Measurements from ENCODE around the gene SLC17A8. TPM values are rescaled to one million over a fixed set of nuclear protein-coding genes. Genes with fewer than 3 reads are reported as not detected.

SLC17A8 gene
- total and polyA plus RNA-seq, 2 donors (not counting 1 experiment from before 2014, with no cell fraction given), result not detected

- Histone ChIP-seq H3K36me3 (ENCODE audit: control insufficient read depth, insufficient read depth, low read length) (no peaks in the 10 kb centered on the region), H3K27ac (ENCODE audit: insufficient read depth, low read length) (no peak overlapping the region), H3K9ac (ENCODE audit: insufficient read depth, low read length) (no peak overlapping the region), H3K4me3 (replicated peaks in 1 of 4; ENCODE audit: control extremely low read depth in 1 of 4, insufficient read depth in 1 of 4, low read depth in 3 of 4, low read length in 4 of 4) (no peak overlapping the region), H4K20me1 (ENCODE audit: control insufficient read depth, extremely low read depth, insufficient read depth, low read length) (no peaks in the 10 kb centered on the region), H3K79me2 (ENCODE audit: control insufficient read depth, insufficient read depth, low read length) (no peaks in the 10 kb centered on the region), H3K4me2 (ENCODE audit: extremely low read depth, insufficient read depth, low read length) (no peak overlapping the region), H3K9me3 (ENCODE audit: control insufficient read depth, insufficient read depth, low read depth, low read length) (no peaks in the 10 kb centered on the region), H2AFZ (ENCODE audit: low read length) (no peak overlapping the region), H3K4me1 (ENCODE audit: control insufficient read depth, extremely low read depth, insufficient read depth, low read length) (no peaks in the 10 kb centered on the region), H3K27me3 (ENCODE audit: control insufficient read depth, insufficient read depth, low read length) (peaks cover 4% of the 10 kb centered on the region)
- no peak for TF ChIP-seq EZH2 (IDR thresholded peaks at IDR 0.05; ENCODE audit: low read length, missing control alignments)
- TF ChIP-seq CTCF (conservative IDR thresholded peaks at IDR 0.05 in 1 of 2, IDR thresholded peaks at IDR 0.05 in 1 of 2; ENCODE audit: low read depth in 1 of 2, low read length in 2 of 2), result no peak
- DNase-seq (ENCODE audit: low read depth in 2 of 2), result no peak
These were observed 2.4 kb downstream of the SLC17A8 start for GRCh38 chr12:100359248-100359647.

GRCh38 chr12:100359822-100360221 is 2.9 kb downstream of the SLC17A8 start:
- H3K27ac ChIP-seq (ENCODE audit: insufficient read depth, low read length), result no peak overlapping the region
- no peaks in the 10 kb centered on the region for H3K9me3 ChIP-seq (ENCODE audit: control insufficient read depth, insufficient read depth, low read depth, low read length)
- DNase-seq (ENCODE audit: low read depth in 2 of 2), result peak in 1 of 2 donors; percentile 56
- peaks cover 4% of the 10 kb centered on the region for H3K27me3 ChIP-seq (ENCODE audit: control insufficient read depth, insufficient read depth, low read length)
- H3K4me2 ChIP-seq (ENCODE audit: extremely low read depth, insufficient read depth, low read length), result no peak overlapping the region
- no peaks in the 10 kb centered on the region for H3K79me2 ChIP-seq (ENCODE audit: control insufficient read depth, insufficient read depth, low read length)
- H2AFZ ChIP-seq (ENCODE audit: low read length), result no peak overlapping the region
- TF ChIP-seq CTCF (conservative IDR thresholded peaks at IDR 0.05 in 1 of 2, IDR thresholded peaks at IDR 0.05 in 1 of 2; ENCODE audit: low read depth in 1 of 2, low read length in 2 of 2), result no peak
- no peak for TF ChIP-seq EZH2 (IDR thresholded peaks at IDR 0.05; ENCODE audit: low read length, missing control alignments)
- no peak overlapping the region for H3K9ac ChIP-seq (ENCODE audit: insufficient read depth, low read length)
- no peaks in the 10 kb centered on the region for H3K4me1 ChIP-seq (ENCODE audit: control insufficient read depth, extremely low read depth, insufficient read depth, low read length)
- no peak overlapping the region for H3K4me3 ChIP-seq (replicated peaks in 1 of 4; ENCODE audit: control extremely low read depth in 1 of 4, insufficient read depth in 1 of 4, low read depth in 3 of 4, low read length in 4 of 4)
- no peaks in the 10 kb centered on the region for H4K20me1 ChIP-seq (ENCODE audit: control insufficient read depth, extremely low read depth, insufficient read depth, low read length)
- no peaks in the 10 kb centered on the region for H3K36me3 ChIP-seq (ENCODE audit: control insufficient read depth, insufficient read depth, low read length)

GRCh38 chr12:100360450-100360849 is 3.6 kb downstream of the SLC17A8 start:
- no peak overlapping the region for H3K4me3 ChIP-seq (replicated peaks in 1 of 4; ENCODE audit: control extremely low read depth in 1 of 4, insufficient read depth in 1 of 4, low read depth in 3 of 4, low read length in 4 of 4)
- no peaks in the 10 kb centered on the region for H3K9me3 ChIP-seq (ENCODE audit: control insufficient read depth, insufficient read depth, low read depth, low read length)
- TF ChIP-seq EZH2 (IDR thresholded peaks at IDR 0.05; ENCODE audit: low read length, missing control alignments) (no peak), CTCF (conservative IDR thresholded peaks at IDR 0.05 in 1 of 2, IDR thresholded peaks at IDR 0.05 in 1 of 2; ENCODE audit: low read depth in 1 of 2, low read length in 2 of 2) (no peak)
- no peaks in the 10 kb centered on the region for H3K36me3 ChIP-seq (ENCODE audit: control insufficient read depth, insufficient read depth, low read length)
- H3K4me1 ChIP-seq (ENCODE audit: control insufficient read depth, extremely low read depth, insufficient read depth, low read length), result no peaks in the 10 kb centered on the region
- no peak overlapping the region for H3K9ac ChIP-seq (ENCODE audit: insufficient read depth, low read length)
- H3K27ac ChIP-seq (ENCODE audit: insufficient read depth, low read length), result no peak overlapping the region
- H4K20me1 ChIP-seq (ENCODE audit: control insufficient read depth, extremely low read depth, insufficient read depth, low read length), result no peaks in the 10 kb centered on the region
- H3K4me2 ChIP-seq (ENCODE audit: extremely low read depth, insufficient read depth, low read length), result no peak overlapping the region
- no peaks in the 10 kb centered on the region for H3K79me2 ChIP-seq (ENCODE audit: control insufficient read depth, insufficient read depth, low read length)
- H2AFZ ChIP-seq (ENCODE audit: low read length), result no peak overlapping the region
- peaks cover 4% of the 10 kb centered on the region for H3K27me3 ChIP-seq (ENCODE audit: control insufficient read depth, insufficient read depth, low read length)
- DNase-seq (ENCODE audit: low read depth in 2 of 2), result no peak
